HG03460 (cell line): ENCODE measurements around the gene ACAP2.
"Not testable (repeated sequence)": the region's sequence is repeated elsewhere in the genome, so short reads cannot be mapped to it uniquely, and the experiment has no call there.

Experiments
- ATAC-seq: cut with Tn5 transposase; IDR thresholded peaks from one replicate; pipeline ENCODE4 v1.9.1; 2021; ENCODE audit not compliant: unreplicated experiment

ACAP2 gene, protein sequence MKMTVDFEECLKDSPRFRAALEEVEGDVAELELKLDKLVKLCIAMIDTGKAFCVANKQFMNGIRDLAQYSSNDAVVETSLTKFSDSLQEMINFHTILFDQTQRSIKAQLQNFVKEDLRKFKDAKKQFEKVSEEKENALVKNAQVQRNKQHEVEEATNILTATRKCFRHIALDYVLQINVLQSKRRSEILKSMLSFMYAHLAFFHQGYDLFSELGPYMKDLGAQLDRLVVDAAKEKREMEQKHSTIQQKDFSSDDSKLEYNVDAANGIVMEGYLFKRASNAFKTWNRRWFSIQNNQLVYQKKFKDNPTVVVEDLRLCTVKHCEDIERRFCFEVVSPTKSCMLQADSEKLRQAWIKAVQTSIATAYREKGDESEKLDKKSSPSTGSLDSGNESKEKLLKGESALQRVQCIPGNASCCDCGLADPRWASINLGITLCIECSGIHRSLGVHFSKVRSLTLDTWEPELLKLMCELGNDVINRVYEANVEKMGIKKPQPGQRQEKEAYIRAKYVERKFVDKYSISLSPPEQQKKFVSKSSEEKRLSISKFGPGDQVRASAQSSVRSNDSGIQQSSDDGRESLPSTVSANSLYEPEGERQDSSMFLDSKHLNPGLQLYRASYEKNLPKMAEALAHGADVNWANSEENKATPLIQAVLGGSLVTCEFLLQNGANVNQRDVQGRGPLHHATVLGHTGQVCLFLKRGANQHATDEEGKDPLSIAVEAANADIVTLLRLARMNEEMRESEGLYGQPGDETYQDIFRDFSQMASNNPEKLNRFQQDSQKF

DNA sequence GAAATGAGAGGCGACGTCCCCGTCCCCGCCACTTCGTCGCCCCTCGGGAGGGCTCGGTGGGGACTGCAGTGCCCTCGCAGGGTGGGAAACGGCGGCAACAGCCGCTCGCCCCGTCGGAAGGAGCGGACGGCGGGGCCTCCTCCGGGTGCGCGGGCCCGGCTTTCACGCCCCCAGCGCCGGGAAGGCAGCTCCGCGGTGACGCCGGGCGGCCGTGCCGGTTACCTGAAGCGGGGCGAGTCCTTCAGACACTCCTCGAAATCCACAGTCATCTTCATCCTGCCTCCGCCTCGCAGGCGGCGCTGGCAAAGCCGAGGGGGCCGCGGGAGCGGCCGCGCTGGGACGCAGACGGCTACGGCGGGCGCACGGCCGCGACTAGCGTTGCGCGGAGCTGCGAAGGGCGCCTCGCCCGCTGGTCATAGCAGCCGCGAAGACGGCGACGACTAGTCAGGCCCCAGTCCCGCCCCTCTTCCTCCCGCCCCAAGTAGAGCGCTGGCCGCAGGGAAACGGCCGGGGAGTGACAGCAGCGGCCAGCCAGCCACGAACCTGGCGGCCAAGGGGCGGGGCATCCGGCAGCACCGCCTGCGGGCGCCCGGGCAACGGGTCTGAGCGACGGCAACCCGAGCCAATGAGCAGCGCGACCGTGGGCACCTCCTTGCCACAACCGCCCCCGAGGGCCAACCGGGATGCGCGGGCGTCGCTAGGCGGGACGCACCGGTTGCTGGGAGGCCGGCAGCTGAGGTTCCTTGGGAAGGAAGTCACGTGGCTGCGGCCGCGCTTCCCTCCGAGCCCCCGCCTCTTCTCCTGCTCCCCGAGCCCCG lies at the start of gene ACAP2:
TSS of gene ACAP2 (minus strand) at position 448 of the 818 bp plus-strand sequence. CDS start at position 275, 173 bp downstream.
- ATAC-seq = peak; percentile 88

DNA sequence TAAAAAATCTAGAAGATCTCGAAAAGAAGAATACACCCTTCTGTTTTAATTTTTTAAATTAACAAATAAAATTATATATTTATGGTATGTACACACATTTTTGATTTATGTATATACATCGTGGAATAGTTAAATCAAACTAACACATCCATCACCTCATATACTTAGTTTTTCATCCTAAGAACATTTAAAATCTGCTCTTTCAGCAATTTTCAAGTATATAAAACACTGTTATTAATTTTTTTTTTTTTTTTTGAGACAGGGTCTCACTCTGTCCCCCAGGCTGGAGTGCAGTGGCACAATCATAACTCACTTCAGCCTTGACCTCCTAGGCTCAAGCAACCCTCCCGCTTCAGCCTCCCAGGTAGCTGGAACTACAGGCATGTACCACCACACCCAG lies 32.8 kb upstream of the ACAP2 start:
- ATAC-seq = no peak

DNA sequence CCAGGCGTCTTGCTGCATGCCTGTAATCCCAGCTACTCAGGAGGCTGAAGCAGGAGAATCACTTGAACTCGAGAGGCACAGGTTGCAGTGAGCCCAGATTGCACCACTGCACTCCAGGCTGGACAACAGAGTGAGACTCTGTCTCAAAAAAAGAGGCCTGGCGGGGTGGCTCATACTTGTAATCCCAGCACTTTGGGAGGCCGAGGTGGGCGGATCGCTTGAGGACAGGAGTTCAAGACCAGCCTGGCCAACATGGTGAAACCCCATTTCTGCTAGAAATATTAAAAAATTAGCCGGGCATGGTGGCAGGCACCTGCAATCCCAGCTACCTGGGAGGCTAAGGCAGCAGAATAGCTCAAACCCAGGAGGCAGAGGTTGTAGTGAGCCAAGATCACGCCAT lies 32.3 kb upstream of the ACAP2 start:
- not testable (repeated sequence) for ATAC-seq

DNA sequence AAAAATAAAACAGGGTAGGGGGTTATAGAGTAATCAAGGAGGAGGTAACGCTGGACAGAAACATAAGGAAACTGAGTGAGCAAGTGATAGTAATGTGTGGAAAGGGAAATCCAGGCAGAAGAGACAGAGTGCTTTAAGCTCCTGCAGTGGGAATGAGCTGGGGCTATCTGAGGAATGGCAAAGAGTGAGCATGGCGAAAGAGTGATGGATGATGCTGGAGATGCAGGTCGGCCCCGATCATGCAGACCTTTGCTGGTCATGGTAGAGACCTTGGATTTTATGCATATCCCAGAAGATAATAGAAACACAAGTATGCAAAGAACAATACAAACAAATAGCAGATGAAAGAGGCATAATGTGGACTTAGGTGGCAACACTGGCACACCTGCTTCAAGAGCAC lies 26.0 kb upstream of the ACAP2 start:
- ATAC-seq = no peak

DNA sequence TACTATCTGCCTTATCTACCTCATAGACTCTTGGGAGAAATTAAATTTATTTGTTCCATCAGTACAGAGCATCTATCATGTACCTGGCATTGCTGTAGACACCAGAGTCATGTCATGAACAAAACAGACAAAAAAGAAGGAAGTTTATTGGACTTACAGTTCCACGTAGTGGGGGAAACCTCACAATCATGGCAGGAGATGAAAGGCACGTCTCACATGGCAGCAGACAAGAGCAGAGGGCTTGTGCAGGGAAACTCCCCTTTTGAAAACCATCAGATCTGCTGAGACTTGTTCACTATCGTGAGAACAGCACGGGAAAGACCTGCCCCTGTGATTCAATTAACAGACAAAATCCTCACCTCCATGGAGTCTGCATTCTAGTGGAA lies 25.6 kb upstream of the ACAP2 start:
- ATAC-seq = no peak

DNA sequence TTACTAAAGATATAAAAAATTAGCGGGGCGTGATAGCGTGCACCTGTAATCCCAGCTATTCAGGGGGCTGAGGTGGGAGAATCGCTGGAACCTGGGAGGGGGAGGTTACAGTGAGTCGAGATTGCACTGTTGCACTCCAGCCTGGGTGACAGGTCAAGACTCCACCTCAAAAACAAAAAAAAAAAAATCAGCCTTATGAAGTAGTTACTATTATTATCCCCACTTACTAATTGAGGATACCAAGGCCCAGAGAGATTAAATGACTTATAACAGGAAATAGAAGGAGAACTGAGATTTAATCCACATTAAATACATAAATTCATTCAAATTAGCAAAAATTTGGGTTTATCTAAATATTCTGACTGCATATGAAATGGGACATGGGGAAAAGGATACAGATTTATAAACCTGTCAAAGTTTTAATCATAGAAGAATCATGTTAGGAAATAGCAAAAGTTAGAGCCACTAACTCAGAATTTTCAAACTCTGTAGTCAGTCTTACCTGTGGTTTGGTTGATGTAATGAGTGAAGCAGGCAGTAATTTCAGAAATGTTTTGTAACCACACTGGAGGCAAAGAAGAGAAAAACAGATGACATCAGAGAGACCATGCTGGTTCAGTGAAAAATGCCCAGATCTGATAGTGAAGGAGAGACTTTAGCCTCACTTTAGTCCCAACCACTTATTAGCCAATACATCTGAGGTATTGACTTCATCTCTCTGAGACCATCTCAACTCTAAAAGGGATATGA lies 25.0 kb upstream of the ACAP2 start:
- ATAC-seq = no peak

DNA sequence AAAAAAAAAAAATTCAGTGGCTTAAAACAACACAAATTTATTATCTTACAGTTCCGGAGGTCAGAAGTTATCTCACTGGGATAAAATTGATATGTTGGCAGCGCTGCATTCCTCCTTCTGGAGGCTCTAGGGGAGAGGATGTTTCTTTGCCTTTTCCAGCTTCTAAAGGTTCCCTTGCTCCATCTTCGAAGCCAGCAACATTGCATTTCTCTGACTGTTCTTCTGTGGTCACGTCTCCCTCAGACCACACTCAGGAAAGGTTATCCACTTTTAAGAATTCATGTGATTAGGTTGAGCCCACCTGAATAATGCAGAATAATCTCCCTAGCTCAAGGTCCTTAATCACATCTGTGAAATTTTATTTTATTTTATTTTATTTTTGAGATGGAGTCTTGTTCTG lies 23.4 kb upstream of the ACAP2 start:
- ATAC-seq = no peak

DNA sequence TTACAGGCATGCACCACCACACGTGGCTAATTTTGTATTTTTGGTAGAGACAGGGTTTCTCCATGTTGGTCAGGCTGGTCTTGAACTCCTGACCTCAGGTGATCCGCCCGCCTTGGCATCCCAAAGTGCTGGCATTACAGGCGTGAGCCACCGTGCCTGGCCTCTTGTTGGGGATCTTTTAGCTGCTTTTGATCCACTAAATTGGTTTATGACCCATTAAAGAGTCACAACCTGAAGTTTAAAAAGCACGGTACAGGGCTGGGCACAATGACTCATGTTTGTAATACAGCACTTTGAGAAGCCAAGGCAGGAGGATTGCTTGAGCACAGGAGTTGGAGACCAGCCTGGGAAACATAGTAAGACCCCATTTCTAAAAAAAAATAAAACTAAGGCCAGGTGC lies 20.1 kb upstream of the ACAP2 start:
- not testable (repeated sequence) for ATAC-seq

DNA sequence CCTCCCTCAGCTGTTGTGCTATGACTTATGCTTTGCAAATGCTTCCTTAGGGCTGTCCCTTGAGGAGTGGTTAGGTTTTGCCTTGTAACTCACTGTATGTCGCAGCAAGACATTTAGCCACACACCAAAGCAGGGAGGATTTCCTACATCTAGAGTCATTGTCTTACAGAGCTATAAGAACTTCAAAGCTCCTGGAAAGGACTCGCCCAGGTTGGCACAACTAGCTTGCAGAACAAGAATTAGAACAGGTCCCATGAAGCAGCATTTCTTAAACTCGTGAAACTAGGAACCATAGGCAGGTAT lies 19.4 kb upstream of the ACAP2 start:
- ATAC-seq = no peak

DNA sequence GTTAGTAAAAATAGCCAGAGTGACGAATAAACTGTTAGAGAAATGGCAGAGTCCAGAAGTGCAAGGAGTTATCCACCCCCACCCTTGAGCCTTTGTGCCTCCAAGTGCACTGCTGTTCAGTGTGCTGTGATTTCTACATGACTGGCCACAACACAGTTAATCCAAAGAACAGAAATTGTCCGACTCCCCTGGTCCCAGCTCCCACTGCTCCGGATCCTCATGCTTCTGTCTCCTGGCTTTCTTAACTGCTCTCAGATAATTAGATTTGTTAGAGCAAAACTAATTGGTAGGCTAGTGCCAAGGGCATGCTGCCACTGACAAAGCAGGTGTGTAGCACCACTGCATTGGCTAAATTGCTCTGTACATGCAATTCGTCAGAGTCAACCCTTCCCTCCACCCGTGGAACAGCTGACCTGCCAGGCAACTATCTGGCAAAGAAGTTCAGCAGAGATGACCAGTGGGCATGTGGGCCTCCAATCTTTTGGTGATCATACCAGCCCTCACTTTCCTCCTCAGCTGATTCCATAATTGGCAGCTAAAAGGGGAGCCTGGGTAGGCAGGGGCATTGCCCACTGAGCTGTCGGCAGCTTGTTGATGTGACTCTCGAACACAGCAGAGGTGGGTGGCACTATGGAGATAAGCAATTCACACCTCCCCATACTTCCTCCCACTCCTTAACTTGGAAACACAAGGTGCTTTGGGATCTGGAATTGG lies 18.9 kb upstream of the ACAP2 start:
- no peak for ATAC-seq

DNA sequence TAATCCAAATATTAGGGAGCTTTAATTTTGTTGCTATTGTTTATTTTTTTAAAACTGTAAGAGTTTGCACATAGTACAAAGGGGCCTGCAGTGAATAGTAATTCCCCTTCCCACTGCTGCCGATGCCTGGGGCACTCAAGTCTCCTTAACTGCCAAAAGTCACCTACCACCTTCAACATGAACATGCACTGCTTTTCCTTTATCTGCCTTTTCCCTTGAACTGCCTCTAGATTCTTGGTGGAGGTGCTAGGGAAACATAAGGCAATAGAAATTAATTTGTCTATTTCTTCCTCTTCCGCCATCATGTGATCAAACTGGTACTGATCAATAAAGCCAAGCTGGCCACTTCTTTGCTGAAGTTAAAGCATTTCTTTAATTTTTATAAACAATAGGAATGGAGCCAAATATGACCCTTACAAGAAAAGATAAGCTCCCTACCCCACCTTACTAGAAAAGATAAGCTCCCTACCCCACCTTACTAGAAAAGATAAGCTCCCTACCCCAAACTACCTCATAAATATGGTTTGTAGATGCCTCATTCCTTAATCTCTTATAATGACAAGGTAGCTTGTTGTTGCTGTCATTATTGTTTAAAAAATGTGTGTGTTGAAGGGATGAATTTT lies 17.4 kb upstream of the ACAP2 start:
- ATAC-seq = no peak

DNA sequence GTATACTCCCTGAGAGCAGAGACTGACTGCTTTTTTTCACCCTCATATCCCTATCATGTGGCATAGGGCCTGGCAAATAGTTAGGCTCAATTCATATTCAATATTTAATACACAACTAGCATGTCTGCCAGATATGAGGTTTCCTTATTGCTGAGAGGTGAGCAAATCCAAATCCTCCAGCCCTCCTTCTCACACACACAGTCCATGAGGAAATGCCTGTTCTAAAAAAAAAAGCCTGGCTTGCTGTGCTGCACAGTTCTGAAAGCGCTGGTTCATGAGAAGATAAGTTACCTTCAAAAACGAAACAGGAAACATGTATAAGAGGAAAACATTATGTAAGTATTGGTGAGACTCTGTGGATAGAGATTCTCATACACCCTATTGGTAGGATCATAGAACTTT lies 15.5 kb upstream of the ACAP2 start:
- peak; percentile 88 for ATAC-seq

DNA sequence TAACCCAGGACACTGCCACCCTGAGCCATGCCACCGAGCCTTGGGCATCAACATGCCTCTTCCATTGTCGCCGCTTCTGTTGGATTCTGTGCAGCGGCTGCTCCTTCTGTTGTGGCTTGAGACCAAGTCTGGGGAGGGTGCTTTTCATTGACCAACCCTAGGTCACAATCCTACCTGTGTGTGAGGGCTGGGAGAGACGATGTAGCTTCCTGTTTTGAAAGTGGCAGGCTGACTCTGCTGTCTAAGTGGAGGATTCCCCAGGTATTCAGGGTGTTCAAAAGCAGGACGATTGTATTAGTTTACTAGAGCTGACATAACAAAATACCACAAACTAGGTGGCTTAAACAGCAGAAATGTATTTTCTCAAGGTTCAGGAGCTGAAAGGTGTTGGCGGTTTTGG lies 13.0 kb upstream of the ACAP2 start:
- no peak for ATAC-seq

DNA sequence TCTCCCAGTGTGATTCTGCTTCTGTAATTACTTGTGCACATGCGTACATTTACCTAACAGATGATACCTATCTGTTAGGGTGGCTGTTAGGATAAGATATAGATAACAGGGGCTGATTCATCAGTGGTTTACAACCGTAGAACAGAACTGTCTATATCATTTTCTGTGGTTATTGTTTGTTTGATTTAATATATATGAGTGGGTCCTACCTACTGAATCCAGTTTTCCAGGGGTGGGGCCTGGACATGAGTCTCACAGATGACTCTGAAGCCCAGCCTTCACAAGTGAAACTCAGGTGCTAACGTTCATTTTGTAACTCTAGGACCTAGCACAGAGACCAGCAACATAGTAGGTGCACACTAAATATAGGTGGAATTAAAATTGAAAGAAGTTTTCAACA lies 10.4 kb upstream of the ACAP2 start:
- no peak for ATAC-seq

DNA sequence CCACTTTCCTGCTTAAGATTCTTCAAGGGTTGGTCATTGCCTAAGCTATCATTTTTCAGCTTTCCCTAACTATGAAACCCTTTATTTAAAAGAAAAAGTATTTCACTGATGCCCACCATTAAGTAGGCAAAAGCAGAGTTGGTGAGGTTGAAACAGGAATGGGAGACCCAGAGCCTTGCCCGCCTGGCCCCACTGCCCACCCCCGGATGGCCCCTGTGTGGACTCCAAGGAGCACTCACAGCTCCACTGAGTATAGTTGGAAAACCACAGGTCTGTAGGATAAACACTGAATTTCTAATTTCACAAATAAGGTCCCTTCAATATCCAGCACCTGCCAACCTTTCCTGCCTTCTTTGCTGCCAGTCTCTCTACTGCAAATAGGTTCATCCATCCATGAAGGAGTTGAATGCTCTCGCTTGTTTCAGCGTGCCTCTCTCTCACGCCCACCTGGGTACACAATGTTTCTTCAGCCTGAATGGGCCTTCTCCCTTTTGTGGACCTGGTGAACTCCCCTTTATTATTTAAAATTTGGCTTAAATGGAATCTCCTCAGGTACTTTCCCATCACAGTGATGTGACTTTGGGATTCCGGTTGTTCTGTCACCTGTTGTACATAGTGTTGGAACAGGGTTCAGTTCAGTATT lies 8.7 kb upstream of the ACAP2 start:
- ATAC-seq = no peak

DNA sequence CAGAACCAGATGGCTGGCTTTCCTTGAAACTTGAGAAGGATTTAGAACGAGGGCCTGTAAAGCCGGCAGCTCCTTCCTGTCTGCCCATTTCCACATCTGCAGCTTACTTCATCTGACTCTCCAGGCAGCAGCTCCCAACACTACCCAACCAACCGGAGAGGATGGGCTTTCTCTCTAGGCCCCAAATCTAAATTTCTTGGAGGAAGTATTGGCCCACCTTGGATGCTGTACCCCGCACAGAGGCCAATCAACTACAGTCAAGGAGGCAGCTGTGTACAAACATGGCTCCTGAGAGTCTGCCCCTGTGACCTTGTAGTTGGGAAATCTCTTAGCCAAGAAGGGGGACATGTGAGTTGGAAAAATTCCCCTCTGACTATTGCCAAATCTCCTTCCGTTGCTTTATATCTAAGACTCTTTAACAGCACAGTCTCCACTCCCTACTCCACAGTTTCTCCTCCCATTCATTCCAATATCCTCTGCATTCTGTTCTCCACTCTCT lies 8.0 kb upstream of the ACAP2 start:
- no peak for ATAC-seq

DNA sequence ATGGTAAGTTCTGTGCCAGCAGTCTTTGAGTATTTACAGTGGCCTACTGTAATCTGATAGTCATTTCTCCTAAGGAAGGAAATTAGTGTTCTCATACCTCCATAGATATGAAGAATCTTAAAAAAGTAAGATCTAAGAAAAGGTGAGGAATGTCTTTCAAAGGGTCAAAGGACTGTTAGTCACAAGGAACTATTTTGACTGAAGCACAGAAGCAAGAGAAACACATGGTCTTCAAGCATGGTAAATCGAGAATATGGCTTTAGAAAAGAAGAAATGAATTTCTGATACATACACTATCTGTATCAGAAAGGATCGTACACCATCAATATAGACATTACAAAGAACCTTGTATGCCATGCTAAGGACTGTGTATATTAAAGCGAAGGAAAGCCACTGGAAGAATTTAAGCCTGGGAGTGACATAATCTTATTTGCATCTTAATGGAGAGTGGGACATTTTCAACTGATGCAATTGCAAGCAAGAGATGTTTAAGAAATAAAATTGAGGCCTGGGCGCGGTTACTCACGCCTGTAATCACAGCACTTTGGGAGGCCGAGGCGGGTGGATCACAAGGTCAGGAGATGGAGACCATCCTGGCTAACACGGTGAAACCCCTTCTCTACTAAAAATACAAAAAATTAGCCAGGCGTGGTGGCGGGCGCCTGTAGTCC lies 5.5 kb upstream of the ACAP2 start:
- ATAC-seq = no peak

DNA sequence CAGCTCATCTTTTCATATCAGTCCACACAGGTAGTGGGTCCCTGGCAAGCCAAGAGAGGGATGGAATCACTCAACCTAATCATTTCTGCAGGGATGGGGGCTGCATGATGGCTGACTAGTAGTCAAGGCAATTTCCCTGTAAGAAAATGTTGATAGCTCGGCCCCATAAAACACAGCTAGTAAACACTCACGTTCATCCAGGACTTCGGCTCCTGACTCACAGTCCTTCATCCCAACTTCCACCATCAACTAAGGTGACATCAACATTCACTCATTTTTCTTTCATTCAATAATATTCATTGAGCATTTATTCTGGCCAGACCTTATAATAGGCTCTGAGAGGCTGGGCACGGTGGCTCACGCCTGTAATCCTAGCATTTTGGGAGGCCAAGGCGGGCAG lies 4.4 kb upstream of the ACAP2 start:
- ATAC-seq = no peak

DNA sequence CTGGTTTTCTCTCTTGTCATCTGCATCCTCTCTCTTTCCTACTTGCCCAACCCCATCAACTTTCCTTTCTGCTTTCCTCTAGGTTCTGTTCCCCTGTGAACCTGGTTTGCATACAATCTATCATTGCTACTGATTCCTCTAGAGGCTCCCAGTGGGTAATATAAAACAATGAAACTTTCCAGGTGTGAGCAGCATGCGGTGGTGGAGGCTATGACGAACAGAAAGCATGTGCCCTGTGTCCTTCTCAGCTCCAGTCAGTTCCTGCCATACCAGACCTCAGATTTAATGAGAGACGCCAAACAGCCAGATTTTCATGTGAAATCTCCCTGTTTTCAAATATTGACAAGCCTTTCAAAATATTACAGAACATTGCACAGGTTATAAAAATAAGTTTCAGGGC lies 3.5 kb upstream of the ACAP2 start:
- ATAC-seq = no peak
